Measurements from ENCODE around the gene DPYSL4. TPM values are rescaled to one million over a fixed set of nuclear protein-coding genes. Genes with fewer than 3 reads are reported as not detected.

The DPYSL4 gene
- total RNA-seq, 4 donors from 2014 or later, result 0.69 to 3.0 (median 0.81) TPM

DNA sequence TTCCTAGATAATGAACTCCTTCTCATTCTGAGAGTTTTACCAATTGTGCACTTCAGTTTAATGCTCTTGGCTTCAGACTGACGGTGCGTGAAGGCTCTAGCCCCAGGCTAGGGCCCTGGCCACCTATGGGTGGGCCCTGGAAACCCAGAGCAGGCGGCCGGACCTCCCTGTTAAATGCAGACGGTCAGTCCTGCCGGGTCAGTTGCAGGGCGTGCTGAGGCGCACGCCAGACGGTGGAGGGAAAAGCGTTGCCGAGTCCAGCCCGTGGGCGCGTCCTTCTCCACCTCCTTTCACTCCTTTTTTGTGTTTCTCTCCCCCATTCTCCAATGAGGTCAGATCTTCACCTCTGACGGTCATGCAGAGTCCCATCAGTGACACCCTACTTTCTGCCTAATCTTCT is 2.3 kb downstream of the DPYSL4 start:
- DNase-seq (ENCODE audit: low spot score) (no peak), ATAC-seq (ENCODE audit: low FRiP score) (no peak)
- TF ChIP-seq, protein P1, sequence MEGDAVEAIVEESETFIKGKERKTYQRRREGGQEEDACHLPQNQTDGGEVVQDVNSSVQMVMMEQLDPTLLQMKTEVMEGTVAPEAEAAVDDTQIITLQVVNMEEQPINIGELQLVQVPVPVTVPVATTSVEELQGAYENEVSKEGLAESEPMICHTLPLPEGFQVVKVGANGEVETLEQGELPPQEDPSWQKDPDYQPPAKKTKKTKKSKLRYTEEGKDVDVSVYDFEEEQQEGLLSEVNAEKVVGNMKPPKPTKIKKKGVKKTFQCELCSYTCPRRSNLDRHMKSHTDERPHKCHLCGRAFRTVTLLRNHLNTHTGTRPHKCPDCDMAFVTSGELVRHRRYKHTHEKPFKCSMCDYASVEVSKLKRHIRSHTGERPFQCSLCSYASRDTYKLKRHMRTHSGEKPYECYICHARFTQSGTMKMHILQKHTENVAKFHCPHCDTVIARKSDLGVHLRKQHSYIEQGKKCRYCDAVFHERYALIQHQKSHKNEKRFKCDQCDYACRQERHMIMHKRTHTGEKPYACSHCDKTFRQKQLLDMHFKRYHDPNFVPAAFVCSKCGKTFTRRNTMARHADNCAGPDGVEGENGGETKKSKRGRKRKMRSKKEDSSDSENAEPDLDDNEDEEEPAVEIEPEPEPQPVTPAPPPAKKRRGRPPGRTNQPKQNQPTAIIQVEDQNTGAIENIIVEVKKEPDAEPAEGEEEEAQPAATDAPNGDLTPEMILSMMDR (IDR thresholded peaks at IDR 0.05), result no peak

DNA sequence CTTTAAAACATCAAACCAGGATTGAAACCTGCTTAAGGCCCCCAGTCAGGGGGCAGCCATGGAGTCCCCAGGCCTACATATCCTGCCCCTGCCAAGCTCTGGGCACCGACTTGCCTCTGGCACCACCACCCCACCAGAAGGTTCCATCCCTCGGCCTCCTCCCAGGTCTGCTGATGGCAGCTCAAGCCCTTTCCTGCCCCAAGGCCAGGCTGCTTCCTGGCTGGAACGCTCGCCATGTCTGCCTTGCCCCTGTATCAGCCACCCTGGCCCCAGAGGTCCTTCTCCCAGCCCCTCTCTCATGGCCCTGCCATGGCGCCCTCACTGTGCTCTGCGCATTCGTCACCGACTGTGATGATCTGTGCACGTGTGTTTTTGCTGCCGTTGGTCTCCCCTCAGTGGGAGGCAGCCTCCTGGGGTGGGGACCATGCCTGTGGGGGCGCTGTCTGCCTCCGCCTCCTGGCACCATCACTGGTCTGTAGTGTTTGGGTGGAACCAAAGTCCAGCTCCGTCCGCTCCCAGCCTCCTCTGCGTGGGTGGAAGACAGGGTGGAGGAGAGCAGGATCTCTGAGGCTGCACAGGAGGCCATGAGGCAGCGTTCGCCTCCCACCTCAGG is 3.2 kb downstream of the DPYSL4 start:
- no peak for DNase-seq (ENCODE audit: low spot score)
- ATAC-seq (ENCODE audit: low FRiP score), result no peak
- TF ChIP-seq, protein P1 (IDR thresholded peaks at IDR 0.05), result no peak

DNA sequence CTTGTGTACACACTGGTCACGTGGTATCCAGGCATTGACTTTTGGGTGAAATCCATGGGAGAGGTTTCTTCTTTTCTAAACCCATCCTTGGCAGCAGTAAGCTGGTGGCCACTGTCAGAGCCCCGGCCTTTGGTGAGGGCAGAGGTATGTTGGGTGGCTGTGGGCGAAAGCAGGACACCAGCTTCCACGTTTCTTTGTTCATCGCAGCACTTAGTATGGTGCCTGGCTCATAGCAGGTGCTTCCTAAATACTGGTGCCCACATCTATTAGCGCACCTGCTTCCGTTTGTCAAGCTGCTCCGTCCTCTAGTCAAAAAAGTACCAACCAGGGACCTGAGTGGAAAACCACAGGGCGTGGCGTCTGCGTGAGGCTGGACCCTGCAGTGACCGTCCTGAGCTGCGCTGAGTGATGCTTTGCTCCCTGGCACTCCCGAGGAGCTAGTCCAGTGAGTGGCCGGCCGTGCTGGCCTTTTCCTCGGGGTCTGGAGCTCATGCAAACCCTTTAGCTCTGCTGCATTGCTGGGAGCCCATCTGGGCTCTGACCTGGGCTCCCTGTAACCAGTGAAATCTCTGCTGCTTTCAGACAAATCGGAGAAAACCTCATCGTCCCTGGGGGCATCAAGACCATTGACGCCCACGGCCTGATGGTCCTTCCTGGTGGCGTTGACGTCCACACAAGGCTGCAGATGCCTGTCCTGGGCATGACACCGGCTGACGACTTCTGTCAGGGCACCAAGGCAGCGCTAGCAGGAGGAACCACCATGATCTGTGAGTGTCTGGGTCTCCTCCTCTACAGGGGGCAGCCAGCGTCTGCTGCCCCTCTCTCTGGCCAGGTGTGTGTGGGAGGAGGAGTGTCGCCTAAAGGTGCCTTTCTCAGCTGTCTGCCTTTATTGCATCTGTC is 5.6 kb downstream of the DPYSL4 start:
- DNase-seq (ENCODE audit: low spot score) (no peak), ATAC-seq (ENCODE audit: low FRiP score) (no peak)
- TF ChIP-seq, protein P1 (IDR thresholded peaks at IDR 0.05), result no peak

DNA sequence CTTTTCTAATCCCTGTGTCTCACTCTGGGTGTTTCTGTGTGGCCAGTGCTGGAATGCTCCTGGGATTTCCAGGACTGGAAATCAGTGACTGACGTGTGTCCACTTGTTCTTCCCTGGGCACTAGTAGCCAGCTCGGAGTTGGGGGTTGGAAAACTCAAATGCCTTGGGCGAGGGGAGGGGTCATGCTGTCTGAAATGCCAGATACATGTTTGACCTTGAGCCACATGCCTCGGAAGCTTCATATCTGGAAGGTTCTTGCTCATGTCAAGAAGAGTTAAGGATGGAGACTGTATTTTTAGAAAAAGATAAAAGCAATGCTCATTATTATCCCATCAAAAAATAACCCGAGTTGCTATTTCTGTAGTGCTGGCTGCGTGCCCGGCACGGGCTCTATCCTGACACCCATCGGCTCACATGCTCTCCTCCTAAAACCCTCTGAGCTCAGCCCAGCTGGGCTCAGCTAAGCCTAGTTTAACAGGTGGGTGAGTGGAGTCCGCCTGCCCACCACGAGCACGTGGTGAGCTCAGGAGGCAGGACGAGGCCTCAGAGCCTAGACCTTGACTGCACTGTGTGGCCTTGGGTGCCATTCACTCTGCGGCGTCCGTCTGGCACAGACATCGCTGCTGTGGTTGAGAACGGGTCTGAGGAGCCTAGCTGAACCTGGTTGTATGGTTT is 6.4 kb downstream of the DPYSL4 start:
- TF ChIP-seq, protein P1 (IDR thresholded peaks at IDR 0.05), result no peak
- ATAC-seq (ENCODE audit: low FRiP score), result no peak
- no peak for DNase-seq (ENCODE audit: low spot score)

DNA sequence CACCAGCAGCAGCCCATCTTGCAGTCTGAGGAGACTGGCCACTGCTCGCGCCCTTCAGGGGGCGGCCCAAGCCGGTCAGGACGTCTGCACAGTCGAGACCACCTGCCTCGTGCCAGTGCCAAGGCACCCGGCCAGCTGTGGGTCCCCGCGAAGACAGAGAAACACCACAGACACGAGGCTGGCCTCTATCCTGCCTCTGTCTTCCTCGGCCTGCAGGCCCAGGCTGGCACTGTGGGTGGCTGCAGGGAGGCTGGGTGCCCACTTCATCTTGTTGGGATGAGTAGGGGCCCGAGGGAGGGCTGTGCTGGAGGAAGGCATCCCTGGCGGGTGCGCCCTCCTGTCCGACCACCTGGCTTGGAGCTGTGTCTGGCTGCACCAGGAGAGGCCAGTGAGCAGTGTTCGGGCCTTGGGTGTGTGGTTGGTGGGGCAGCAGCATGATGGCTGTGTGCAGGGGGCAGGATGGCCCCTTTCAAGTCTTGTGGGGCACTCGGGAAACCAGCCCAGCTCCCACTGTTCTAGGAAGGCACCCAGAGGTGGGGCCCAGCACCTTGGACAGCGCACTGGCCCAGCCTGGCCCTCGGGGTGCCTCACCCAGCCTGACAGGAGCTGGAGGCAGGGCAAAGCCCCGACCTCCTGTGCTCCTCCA is 7.3 kb downstream of the DPYSL4 start:
- TF ChIP-seq, protein P1 (IDR thresholded peaks at IDR 0.05), result no peak
- ATAC-seq (ENCODE audit: low FRiP score) (no peak), DNase-seq (ENCODE audit: low spot score) (no peak)

DNA sequence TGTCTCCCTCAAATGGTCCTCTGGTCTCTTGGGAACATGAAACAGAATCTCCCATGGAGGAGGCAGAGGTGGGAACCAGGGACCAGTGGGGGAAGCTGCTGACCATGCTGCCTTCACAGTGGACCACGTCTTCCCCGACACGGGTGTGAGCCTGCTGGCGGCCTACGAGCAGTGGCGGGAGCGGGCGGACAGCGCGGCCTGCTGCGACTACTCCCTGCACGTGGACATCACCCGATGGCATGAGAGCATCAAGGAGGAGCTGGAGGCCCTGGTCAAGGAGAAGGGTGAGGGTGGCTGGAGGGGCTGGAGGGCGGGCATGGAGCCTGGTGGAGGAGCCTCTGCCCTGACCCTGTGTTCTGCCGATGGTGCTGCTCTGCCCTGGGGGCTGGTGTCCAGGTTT is 8.0 kb downstream of the DPYSL4 start:
- TF ChIP-seq, protein P1 (IDR thresholded peaks at IDR 0.05), result no peak
- ATAC-seq (ENCODE audit: low FRiP score), result no peak
- no peak for DNase-seq (ENCODE audit: low spot score)

All from omental fat pad (tissue), 4 donors.